GM19468 (cell line): ENCODE data around the gene IGF1.

ENCODE experiments used
- ATAC-seq: cut with Tn5 transposase; IDR thresholded peaks from one replicate; pipeline ENCODE4 v1.9.1; 2021; ENCODE audit warnings: mild to moderate bottlenecking, moderate library complexity, moderate number of reproducible peaks; ENCODE audit not compliant: unreplicated experiment; ENCODE audit errors: extremely low read depth

IGF1 gene

GRCh38 chr12:102433304-102433703 is 47.1 kb downstream of the IGF1 start:
- ATAC-seq: no peak

GRCh38 chr12:102430661-102431060 is 49.7 kb downstream of the IGF1 start:
- ATAC-seq: no peak

- ATAC-seq: no peak
Observed at GRCh38 chr12:102429211-102430154, 50.9 kb downstream of the IGF1 start.

GRCh38 chr12:102427543-102427941 is 52.8 kb downstream of the IGF1 start:
- no peak for ATAC-seq

- ATAC-seq: no peak
Observed at GRCh38 chr12:102426599-102427542, 53.5 kb downstream of the IGF1 start.

- ATAC-seq: no peak
Observed at GRCh38 chr12:102425109-102426039, 55.0 kb downstream of the IGF1 start.

- no peak for ATAC-seq
Observed at GRCh38 chr12:102423462-102423861, 56.9 kb downstream of the IGF1 start.

- ATAC-seq: no peak
Observed at GRCh38 chr12:102421802-102422583, 58.4 kb downstream of the IGF1 start.

- no peak for ATAC-seq
Observed at GRCh38 chr12:102419094-102419764, 61.1 kb downstream of the IGF1 start.

GRCh38 chr12:102417055-102417454 is 63.3 kb downstream of the IGF1 start:
- ATAC-seq: no peak

- ATAC-seq: no peak
Observed at GRCh38 chr12:102415515-102415914, 64.8 kb downstream of the IGF1 start.

GRCh38 chr12:102413396-102413795 is 67.0 kb downstream of the IGF1 start:
- ATAC-seq: no peak

- no peak for ATAC-seq
Observed at GRCh38 chr12:102410511-102410910, 69.9 kb downstream of the IGF1 start.

- ATAC-seq: no peak
Observed at GRCh38 chr12:102408487-102409297, 71.7 kb downstream of the IGF1 start.

- no peak for ATAC-seq
Observed at GRCh38 chr12:102407776-102408486, 72.4 kb downstream of the IGF1 start.

- no peak for ATAC-seq
Observed at GRCh38 chr12:102406033-102406584, 74.3 kb downstream of the IGF1 start.

- no peak for ATAC-seq
Observed at GRCh38 chr12:102401087-102401486, 79.3 kb downstream of the IGF1 start.
